ENCODE data around the gene NEO1. TPM values are rescaled to one million over a fixed set of nuclear protein-coding genes. Genes with fewer than 3 reads are reported as not detected.

Gene NEO1
- total and polyA plus RNA-seq, 2 of the 13 experiments (the other 11 are each of a cell fraction or from before 2014, with no cell fraction given) = 8.4 to 11.0 TPM

- H3K4me1 ChIP-seq (ENCODE audit: insufficient read depth, low read length) = no peaks in the 10 kb centered on the region
- no peak for ATAC-seq
- no peak overlapping the region for H3K9ac ChIP-seq (ENCODE audit: insufficient read depth, low read depth, low read length)
- ChIA-PET CTCF (ENCODE audit: low intra/inter-chr PET ratio, low total read pairs) (no interaction called here), POLR2A (no interaction called here)
- BruUV-seq (replicated peaks) = no TSS peak
- H3K36me3 ChIP-seq (replicated peaks in 1 of 2; ENCODE audit: control insufficient read depth in 1 of 2, insufficient read depth in 2 of 2, low read length in 2 of 2) = no peaks in the 10 kb centered on the region
- no peak overlapping the region for H3K4me3 ChIP-seq (replicated peaks in 1 of 3; ENCODE audit: insufficient read depth in 1 of 3, low read depth in 2 of 3, low read length in 3 of 3)
- H4K20me1 ChIP-seq (ENCODE audit: insufficient read depth, low read length) = no peaks in the 10 kb centered on the region
- no peaks in the 10 kb centered on the region for H3K79me2 ChIP-seq (ENCODE audit: insufficient read depth, low read length)
- no peak overlapping the region for H2AFZ ChIP-seq (ENCODE audit: low read length)
- WGBS (ENCODE audit: low lambda C conversion rate) = 3% methylated on average over 6 of the region's 9 CpGs
- peaks cover 5 to 33% of the 10 kb centered on the region in 2 experiments; a peak in 4 of 5 replicates for H3K27me3 ChIP-seq (ENCODE audit: control insufficient read depth in 1 of 2, insufficient read depth in 2 of 2, low read length in 2 of 2)
- DNase-seq (ENCODE audit: low spot score) = no peak
- H3K9me3 ChIP-seq (ENCODE audit: low read length) = no peaks in the 10 kb centered on the region
- TF ChIP-seq MXI1 (IDR thresholded peaks at IDR 0.05; ENCODE audit: borderline replicate concordance, low read depth, low read length) = no peak
- no peak for TF ChIP-seq TAF1 (CRISPR knock-in tag; IDR thresholded peaks at IDR 0.05)
- no peak for TF ChIP-seq HMG20B (CRISPR knock-in tag; conservative IDR thresholded peaks at IDR 0.05)
- no peak for TF ChIP-seq HBP1 (CRISPR knock-in tag; IDR thresholded peaks at IDR 0.05; ENCODE audit: low read depth)
- no peak for TF ChIP-seq NFIC (IDR thresholded peaks at IDR 0.05; ENCODE audit: low read length)
- no peak for TF ChIP-seq HNRNPLL (IDR thresholded peaks at IDR 0.05; ENCODE audit: low read depth, low read length, poor library complexity, severe bottlenecking)
- TF ChIP-seq ZBTB14 (CRISPR knock-in tag; IDR thresholded peaks at IDR 0.05) = no peak
- no peak overlapping the region for H3K27ac ChIP-seq (ENCODE audit: extremely low read length, insufficient read depth, low read length)
- intact Hi-C loops (cut with micrococcal nuclease; ENCODE audit: unreplicated experiment) (no loop called here), in situ Hi-C loops (cut with HindIII; ENCODE audit: extremely low pct_ligation_motif_present, low pct_unique_long_range_greater_than_20kb) (no loop called here)
- FAIRE-seq = no peak
- H3K4me2 ChIP-seq (ENCODE audit: low read depth, low read length) = no peak overlapping the region
These were observed 286.5 kb downstream of the NEO1 start for GRCh38 chr15:73338606-73339374.
